Measurements from ENCODE around the gene ZNF138.

DNA sequence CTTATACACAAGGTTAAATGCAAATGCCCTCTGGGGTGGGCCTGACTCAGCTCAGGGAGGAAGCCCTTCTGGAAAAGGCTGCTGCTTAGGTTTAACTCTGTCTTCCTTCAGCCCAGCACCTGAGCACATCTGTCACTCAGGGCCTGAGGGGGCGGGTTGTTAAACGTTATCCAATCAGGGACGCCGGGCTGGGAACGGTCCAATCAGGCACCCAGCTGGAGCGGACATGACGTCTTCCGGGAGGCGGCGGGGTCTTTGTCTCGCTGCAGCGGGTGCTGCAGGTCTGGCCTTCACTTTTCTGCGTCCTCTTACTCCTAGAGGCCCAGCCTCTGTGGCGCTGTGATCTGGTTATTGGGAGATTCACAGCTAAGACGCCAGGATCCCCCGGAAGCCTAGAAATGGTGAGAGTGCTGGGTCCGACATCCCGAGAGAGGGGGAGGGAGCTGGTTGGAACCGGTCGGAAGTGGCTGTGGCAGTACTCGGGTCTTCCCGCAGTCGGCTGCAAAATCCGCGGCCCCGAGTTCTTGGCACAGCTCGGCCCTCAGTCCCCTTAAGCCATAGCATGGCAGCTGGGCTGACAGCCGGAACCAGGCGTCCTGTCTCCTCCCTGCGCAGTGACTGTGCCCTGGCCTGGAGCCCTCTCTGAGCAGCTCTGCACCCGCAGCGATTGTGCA is at the start of gene ZNF138:
- TF ChIP-seq CTCF (tag by site-specific recombination; IDR thresholded peaks at IDR 0.05) (peak; percentile 63; the same call in 1 of the 2 replicates), ZNF2 (tag by site-specific recombination; IDR thresholded peaks at IDR 0.05) (peak; percentile 60), ZIC2 (tag by site-specific recombination; IDR thresholded peaks at IDR 0.05) (no peak), ZNF184 (tag by site-specific recombination; IDR thresholded peaks at IDR 0.05) (no peak), HOXA7 (CRISPR knock-in tag; IDR thresholded peaks at IDR 0.05; ENCODE audit: borderline replicate concordance) (no peak), ZFP41 (tag by site-specific recombination; IDR thresholded peaks at IDR 0.05; ENCODE audit: borderline replicate concordance) (no peak)

Measured in HEK293 (cell line).